IPS-NIHi11 (cell line): Measurements from ENCODE around the gene RTL9.
"Not testable (repeated sequence)": the region's sequence is repeated elsewhere in the genome, so short reads cannot be mapped to it uniquely, and the experiment has no call there.

Experiments
- DNase-seq: peaks from one replicate; pipeline ENCODE4 v3.0.0; 2012; ENCODE audit warnings: mixed read lengths, low spot score

Gene RTL9

GRCh38 chrX:110358548-110358947 lies at the start of gene RTL9:
Gene RTL9, plus strand, starts transcription at chrX:110358848. Its CDS starts 91,770 bp downstream, at chrX:110450618.
- no peak for DNase-seq

DNA sequence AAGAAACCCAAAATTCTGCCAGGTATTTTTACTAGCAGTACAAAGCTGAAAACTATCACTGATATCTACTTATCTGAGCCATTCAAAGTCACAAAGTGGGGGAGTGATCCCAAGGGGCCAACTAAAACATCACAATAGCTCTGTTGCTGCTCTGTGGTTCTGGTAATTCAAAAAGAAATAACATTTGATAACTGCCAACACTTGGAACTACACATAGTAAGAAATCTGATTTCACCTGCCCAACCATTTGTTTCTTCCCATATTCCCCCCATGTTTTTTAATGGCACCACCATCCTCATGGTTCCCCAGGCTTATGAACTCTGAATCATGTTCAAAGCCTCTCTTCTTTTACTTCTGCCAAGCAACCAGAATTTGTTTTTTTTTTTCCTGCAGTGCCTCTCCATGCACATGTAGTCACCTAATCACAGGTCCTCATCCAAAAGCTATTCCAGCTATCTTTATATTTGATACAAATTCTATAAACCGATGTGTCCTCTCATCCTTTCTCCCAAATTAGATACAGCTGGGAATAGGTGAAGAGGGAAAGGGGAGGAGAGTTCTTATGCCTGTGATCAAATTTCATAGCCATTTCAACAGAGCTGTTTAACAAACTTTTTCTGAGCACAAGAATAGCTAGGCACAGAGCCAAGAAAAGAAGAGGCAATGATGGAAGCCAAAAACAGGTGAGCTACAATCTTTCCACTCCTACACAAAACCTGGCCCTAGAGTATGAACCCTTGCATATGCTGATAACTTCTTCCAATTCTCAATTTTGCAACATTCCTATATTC lies 48.5 kb upstream of the RTL9 start:
- no peak for DNase-seq

DNA sequence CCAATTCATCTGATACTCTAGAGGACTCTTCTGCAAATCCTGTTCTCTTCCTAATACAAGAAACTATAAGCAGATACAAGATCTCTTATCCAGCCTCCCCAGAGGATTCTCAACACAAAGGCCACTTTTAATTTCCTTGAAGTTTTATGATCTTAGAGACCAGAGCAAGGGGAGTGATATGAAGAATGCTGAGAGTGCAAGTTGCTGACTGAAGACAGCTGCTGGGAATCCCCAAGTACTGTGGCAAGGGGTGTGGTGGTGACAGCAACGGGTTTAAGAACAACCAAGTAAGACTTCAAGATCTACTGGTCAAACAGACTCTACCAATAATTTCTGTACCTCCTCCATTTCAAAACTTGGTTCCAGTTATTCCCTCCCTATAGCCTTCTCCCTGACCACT lies 47.8 kb upstream of the RTL9 start:
- no peak for DNase-seq

DNA sequence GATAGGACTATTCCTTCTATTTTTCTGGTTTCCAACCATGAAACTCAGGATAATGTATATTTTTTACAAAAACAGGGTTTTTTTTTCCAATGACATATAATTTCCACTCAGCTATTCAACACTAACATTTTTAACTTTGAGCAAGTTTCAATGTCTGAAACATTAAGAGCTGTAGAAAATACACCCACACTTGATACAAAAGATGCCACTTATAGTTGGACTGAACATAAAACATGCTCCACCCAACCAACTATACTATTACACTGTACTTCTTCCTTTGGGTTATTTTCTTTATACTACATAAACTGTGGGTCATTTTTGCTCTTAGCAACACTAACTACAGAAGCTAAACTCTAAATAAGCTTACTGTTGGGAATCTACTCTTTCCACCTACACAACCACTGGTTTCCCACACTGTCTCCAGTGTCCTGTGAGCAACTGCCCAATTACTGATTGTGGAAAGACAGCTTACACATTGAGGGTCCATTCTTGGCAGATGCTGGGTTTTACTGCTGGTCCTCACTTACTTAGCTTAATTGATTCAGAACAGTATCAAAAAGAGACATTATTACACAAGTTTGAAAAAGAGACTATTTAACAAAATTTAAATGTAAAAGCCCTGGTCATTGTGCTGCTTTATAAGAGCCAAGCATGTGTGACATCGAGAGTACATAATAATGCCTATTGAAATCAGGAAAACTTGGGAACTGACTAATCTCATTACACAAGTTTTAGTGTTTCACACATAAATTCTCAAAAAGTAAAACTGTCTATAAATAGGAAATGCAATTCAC lies 47.0 kb upstream of the RTL9 start:
- DNase-seq, result no peak

GRCh38 chrX:110315551-110315950 lies 43.1 kb upstream of the RTL9 start:
- DNase-seq, result no peak

GRCh38 chrX:110316351-110317060 lies 42.1 kb upstream of the RTL9 start:
- no peak for DNase-seq

DNA sequence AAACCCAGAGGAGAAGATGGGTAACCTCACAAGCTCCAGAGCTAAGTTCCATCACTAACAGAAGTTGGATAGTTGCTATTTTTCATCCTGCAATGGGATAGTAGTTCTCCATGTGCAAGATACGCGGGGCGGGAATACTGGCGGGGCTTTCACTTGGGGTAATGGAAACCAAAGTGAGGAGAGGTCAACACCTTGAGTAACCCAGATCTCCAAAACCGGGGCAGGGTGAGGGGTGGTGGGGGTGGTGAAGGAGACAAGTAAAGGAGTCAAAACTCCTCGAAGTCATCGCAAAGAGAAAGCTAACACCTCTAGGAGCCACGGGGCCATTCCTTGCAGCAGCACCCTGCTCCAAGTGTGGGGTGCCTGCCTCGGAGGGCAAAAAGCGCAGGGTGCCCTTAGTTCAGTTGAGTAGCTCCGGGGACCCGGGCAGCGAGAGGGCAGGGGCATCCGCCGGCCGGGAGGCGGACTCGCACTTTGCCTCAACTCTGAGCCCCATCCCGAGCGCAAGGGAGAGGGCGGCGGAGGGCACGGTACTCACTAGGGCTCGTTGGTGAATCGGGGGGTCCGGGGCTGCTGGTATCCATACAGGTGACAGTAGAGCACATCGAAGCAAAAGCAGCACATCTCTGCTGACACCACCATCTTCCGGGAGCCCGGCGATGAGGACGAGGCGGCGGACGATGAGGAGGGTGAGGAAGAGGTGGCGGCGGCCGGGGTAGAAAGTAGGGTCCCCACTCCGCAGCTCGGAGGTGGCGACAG lies 41.4 kb upstream of the RTL9 start:
- peak; percentile 20 for DNase-seq

GRCh38 chrX:110317820-110318663 lies 40.6 kb upstream of the RTL9 start, which contains the start of gene AMMECR1:
Gene AMMECR1, minus strand, starts transcription at chrX:110318085. Its CDS starts 14 bp downstream, at chrX:110318071.
- peak; percentile 86 for DNase-seq

DNA sequence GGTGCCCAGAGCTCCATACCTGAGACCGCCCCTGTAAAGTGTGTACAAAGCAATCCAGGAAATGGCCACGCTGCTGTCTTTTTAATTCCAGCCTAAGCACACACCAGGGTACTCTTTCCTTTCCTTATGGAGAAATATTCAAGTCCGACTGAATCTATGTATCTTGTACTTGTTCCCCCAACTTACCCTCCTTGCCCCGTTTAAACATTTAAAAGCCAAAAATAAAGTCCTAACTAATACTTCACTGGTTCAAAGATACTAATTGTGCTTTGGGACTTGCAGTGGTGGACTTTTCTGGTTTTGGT lies 40.0 kb upstream of the RTL9 start:
- no peak for DNase-seq

GRCh38 chrX:110320381-110320987 lies 38.2 kb upstream of the RTL9 start:
- no peak for DNase-seq

DNA sequence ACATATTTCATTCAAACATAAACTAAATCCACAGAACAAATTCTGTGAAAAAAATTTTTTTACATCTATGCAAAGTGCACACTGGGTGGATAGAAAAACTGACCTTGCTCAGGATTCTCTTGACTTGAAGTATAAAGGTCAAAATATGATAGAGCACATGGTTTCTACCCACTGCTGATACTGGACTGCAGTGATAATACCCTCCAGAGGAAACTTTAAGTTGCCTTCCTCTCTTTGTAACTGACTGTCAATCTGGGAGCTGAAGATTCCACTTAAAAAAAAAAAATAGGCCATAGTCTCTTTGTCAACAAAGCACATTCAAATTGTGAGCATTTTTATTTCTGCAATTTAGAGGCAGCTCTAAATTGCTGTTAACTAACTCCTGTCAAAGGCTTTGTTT lies 37.6 kb upstream of the RTL9 start:
- no peak for DNase-seq

GRCh38 chrX:110321670-110322069 lies 37.0 kb upstream of the RTL9 start:
- no peak for DNase-seq

DNA sequence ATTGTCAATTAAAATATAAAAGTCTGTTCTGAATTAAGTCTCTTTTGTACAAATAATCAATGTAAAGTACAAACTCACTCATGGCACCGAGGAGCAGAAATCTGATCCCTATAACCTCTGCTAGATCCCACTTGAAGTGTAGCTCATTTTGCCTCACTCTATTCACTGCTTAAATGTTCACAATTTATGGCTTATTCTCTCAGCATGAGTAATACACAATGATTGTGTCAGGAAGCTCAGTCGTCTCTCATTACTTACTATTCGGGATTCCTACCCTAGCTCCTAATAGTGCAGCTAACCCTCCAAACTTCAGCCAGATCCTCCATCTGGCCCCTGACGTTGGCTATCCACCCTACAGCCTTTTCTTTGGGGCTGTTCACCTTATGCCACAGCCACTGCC lies 36.0 kb upstream of the RTL9 start:
- no peak for DNase-seq

- DNase-seq, result no peak
Measured at GRCh38 chrX:110326712-110327111, 31.9 kb upstream of the RTL9 start.

DNA sequence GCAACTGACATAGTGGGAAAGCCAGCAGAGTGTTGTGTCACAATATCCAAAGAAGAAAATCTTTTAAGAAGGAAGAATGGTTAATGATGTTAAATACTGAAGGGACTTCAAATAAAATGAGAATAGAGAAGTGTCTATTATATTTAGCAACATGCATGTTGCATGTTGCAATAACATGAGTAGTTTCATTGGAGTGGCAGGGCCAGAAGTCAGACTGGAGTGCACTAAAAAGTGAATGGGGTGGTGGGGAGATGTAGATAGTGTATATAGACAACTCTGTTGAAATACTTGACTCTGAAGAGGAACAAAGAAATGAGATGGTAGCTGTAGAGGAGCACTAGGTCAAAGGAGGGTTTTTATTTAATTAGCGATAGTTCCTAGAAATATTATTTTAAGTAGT lies 31.3 kb upstream of the RTL9 start:
- no peak for DNase-seq

GRCh38 chrX:110328613-110329012 lies 30.0 kb upstream of the RTL9 start:
- not testable (repeated sequence) for DNase-seq

- DNase-seq, result no peak
Measured at GRCh38 chrX:110331444-110332030, 27.1 kb upstream of the RTL9 start.

DNA sequence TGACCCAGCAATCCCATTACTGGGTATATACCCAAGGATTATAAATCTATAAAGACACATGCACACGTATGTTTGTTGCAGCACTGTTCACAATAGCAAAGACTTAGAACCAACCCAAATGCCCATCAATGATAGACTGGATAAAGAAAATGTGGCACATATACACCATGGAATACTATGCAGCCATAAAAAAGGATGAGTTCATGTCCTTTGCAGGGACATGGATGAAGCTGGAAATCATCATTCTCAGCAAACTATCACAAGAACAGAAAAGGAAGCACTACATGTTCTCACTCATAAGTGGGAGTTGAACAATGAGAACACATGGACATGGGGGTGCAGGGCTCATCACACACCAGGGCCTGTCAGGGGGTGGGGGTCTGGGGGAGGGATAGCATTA lies 25.2 kb upstream of the RTL9 start:
- not testable (repeated sequence) for DNase-seq

GRCh38 chrX:110338935-110339334 lies 19.7 kb upstream of the RTL9 start:
- no peak for DNase-seq
